ENCODE results near the gene INPP4A.

Gene INPP4A

DNA sequence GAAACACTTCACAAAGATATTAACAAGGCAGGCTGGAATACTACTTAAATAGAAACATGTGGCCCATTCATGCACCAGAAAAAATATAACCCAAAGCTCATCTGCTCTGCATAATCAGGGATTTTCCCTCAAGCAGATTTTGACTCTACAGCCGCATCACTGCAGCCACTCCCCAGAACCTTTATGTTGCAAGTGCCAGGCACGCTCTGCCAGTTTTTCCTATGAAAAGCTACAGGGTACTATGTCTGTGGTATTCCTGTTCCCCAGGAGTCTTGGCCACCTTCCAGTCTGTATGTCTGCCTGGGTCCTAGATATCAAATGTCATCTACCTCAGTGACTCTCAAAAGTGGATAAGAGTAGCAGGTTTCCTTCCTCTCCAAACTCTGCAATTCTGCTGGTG lies 159.9 kb downstream of the INPP4A start:
- DNase-seq: no peak

DNA sequence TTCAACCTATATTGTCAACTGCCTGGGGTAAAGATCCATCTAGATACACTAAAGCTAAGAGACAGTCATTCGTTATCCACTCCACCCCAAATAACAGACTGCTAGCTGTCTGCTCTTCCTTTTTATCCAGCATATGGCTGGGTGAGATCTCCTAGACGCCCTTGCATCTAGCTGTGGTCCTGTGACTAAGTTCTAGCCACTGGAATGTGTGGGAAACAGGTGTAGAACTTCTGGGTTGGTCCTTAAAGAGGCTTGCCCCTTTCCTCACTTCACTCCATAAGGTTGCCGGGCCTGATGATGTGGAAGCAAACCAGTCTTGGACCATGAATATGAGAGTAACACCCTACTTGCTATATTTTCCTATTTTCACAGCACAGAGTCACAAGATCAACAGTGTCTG lies 160.4 kb downstream of the INPP4A start:
- no peak for DNase-seq

DNA sequence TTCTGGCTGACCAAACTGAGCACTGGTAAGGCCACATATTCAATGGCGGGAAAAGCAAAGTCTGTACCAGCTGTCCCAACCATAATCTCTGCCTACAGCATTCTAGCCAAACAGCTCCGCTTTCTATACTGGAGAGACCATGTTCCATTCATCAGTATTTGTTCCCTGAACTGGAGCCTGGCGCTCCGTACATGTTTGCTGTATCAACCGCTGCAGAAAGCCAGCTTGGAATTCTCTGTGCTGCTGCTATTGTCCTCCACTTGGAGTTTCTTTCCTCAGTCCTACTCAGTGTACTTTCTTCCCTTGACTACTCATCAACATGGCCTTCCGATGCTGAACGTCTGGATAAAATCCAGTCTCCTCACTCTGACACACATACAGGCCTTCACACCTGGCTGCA lies 161.8 kb downstream of the INPP4A start:
- DNase-seq: no peak

DNA sequence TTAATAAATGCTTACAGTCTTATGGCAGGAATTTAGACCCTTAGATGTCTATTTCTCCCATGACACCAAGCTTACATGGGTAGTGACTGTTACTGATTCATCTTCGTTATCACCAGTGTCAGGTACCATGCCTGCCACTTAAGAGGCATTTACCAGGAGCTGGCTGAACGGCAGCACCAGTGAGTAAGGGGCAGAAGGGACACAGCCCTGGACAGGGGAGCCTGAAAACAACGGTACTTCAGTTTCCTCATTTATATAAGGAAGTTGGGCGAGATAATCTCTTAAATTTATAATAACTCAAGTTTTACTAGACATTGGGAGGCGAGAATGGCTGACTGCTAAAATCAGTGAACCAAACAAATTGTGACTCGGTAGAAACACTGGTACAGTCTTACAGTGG lies 162.4 kb downstream of the INPP4A start:
- DNase-seq: no peak

DNA sequence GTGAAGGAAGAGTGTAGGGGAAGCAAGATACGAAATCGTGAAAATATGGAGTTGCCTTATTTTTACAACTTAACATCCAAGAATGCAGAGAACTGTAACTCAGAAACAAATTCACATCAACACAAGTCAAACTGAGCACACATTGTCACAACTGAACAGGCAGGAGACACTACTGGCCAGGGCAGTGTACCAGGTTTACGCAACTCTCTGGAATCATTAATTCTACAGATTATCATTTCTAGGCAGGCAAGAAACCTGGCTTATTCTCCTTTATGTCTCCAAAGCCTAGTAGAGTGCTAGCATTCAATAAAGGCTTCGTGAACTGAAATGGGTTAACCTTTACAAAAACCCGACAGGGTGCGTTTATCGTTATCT lies 163.1 kb downstream of the INPP4A start:
- no peak for DNase-seq

DNA sequence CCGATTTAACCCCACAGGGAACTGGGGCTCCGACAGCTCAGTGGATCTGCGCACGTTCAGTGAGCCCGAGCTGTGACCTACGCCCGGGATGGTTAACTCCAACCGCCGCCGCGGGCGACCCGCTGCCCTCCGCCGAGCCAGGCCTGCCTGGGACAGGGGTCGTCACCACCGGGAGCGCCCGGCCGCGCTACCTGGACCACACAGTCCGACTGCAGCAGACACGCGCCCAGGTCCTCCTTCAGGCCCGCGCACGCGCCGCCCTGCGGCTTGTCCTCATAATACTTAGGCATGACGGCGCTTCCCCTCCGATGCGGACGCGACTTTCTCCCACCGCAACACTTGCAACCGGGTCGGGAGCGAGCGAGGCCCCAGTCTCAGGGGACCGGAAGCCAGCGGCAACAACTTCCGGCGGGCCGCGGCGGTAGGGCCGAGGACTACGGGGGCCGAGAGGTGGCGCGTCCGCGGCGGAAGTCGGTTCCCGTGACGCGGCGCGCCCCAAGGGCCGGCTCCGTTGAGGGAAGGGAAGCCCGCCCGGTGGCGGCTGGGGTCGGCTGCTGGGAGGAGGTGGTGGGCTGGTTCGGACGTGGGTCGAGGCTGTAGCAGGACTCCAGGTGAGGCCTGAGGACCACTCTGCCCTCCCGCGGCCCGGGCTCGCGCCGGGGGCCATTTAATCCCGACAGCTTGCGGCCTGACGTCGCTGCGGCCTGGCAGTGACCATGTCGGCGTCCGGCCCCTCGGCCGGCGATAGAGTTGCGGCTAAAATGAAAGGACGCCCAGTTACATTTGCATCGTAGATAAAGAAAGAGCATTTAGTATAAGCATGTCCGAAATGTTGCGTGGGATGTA lies 163.7 kb downstream of the INPP4A start, which contains the start of the genes COA5 and UNC50:
COA5 (minus strand) TSS at position 397 of the 846 bp plus-strand sequence; CDS start at position 290, 107 bp downstream.
UNC50 (plus strand) TSS at position 474 of the 846 bp plus-strand sequence. CDS start 1,171 bp downstream, outside the sequence.
- DNase-seq: peak; percentile 88

DNA sequence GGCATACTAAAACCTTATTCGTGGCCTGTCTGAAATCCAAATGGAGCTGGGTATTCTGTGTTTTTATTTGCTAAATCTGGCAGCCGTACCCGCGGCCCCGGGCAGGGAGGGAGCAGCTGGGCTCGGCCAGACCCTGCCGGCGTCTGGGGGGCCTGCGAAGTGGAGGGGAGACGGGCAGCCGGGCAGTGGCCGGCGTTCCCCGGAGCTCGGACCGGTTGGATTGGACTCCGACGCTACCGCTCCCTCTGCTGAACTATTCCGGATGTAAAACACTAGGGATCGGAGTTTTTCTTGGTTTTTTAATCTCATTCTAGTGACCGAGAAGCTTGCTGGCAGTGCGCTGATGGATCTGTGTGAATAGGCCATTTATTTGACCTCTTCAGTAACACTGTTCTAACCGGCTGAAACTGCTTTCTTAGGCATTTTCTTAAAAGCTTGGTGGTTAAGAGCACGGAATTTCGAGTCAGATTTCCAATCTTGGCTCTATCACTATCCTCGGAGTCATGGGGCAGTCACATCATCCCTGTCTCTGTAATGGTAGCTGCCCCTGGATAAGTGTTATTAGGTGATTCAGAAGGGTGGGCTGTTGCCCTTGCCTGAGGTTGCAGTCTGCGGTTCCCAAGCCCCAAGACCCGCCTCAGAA lies 164.4 kb downstream of the INPP4A start:
- DNase-seq: no peak

DNA sequence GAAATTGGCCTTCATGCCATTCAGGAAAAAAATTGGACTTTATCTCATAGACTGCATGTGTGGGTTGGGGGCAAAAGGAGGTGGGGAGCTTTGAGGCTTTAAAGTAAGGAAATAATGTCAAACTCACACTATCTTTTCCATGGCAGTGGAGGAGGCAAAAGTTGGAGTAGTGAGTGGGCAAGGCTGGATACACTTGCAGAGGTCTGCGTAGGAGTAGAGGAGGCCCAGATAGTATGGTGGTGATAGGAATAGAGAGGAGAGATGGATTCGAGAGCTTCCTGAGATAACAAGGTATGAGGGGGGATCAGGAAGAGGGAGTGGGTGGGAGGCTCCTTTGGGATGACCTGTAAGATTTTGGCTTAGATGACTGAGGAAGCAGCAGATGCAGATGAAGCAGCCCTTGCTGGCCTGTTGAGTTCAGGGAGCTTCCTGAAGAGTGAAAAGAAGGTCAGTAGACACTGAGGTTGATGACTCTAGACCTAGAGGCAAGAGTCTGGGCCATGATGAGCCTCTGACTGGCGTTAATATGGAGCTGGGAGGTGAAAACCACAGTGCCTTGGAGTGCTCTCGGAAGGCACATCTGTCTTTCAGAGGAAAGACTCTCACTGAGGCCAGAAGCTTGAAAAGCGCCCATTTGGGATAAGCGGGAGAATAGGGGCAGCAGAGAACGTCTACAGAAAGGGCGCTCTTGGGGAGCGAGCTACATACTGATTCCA lies 169.5 kb downstream of the INPP4A start:
- no peak for DNase-seq

DNA sequence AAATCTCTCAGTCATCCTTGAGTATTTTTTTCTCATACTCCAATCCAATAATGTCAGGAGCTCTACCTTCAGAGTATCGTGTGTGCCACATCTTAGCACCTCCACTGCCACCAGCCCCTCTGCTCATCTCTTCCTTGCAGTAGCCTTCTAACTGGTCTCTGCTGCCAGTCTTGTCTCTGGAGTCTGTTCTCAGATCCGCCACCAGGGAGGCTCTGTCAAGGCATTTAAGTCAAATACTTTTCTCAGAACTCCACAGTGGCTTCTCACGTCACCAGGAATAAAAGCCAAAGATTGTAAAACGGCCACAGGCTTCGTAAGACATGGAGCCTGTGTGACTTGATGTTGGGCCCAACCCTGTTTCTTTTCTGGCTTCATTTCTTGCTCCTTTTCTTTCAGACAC lies 170.8 kb downstream of the INPP4A start:
- DNase-seq: no peak

DNA sequence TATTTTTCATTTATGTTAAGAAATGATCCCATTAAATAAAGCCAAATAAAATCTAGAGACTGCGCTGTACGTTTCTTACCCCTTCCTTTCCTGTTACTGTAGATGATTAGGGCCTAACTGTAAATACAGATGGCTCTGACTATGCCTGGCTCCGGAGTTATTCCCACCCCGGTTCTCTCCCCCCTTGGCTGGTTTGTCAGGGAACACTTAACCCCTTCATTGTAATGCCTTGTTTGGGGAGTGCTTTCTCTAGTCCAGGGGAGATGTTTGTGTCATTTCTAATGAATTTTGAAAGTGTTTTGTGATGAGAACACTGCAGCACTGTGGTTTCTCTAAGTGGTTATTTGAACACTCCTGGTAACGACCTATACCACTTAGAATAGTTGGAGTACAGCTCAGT lies 172.5 kb downstream of the INPP4A start:
- DNase-seq: no peak

DNA sequence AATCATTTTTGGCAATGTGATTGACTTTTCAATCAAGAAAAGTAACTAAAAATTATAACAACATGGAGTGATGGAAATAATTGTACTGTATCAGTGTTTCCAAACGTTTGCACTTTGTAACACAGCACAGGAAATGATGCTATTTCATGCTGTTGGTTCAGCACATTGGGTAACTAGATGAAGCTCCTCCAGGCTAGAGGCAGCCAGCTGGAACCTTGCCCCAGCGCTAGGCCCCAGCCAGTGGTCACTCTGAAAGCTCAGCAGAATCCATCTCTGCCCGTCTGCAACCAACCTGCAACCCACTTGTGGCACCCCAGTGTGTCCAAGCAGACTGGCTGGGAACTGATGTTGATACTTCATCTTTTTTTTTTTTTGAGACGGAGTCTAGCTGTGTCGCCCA lies 179.0 kb downstream of the INPP4A start:
- DNase-seq: no peak

DNA sequence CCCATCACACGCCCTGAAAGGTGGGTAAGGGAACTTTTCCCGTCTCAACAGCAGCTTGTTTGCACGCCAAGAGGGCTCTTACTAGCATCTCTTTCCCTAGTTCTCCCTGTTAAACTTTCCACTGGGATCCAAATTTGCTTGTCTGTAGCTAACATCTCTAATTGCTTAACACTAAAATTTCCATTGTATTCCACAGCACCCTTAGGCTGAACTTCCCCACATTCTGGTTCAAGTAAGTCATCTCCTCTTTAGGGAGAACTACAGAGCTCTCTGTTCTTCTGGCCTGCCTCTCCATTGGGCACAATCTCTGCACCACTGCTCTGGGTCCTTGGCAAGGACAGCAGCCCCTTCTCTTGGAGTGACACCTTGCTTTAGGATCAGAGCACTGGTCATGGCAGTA lies 187.7 kb downstream of the INPP4A start:
- DNase-seq: no peak

DNA sequence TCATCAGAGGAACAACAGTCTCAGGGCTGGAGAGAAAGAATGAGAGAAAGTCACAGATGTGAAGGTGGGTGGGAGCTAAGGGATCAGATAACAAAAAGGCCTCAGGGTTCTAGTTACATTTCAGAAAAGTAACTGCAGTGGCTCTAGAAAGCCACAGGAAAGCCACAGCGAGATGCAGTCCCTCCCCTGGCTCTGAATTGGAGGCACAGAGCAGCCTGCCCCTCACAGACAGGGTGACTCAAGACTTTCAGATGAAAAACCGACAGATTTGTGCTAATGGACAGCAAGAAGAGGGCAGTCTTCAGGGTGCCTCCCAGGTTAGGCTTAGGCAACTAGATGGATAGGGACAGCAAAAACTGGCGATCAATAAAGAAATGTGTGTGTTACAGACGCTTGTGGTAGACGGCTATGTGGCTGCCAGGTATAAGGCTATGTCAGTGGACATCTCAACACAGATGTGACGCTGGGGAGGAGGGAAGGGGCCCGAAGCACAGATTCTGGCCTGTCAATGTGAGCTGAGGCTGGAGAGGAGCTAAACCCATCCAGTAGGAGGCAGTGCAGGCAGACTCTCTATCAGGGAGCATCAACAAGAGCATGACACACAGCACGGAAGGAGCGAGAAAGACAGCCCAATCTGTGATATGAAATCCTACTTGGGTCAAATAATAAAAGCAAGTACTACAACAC lies 189.9 kb downstream of the INPP4A start:
- no peak for DNase-seq

DNA sequence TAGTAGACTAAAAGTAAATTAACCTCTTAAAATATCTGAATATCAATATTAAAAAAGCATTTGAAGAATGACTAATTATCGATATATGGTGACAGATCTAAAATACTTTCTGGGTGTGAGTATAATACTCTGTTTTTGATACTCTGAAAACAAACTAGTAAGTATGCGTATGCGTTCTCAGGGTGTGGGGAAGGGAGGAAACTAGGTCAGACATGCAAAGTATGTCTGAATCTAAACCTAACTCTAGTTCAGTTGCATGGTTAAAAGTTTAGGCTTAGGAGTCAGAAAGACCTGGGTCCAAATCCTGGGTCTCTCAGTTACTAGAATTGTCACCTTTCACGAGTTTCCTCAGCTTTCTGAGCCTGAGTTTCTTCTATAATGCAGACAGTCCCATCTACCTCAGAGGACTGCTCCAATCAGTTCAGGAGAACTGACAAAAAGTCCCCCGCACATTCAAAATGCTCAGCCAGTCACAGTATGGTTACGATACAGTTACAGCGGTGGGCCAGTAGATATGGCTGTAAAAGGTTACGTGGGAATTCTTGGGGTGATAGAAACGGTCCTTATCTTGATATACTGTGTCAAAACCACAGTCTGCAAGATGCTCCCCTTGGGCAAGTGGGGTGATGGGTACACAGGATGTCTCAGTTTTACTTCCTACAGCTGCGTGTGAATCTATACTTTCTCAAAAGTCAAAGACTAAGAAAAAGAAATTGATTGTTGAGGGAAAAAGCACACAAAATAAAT lies 192.9 kb downstream of the INPP4A start:
- no peak for DNase-seq

DNA sequence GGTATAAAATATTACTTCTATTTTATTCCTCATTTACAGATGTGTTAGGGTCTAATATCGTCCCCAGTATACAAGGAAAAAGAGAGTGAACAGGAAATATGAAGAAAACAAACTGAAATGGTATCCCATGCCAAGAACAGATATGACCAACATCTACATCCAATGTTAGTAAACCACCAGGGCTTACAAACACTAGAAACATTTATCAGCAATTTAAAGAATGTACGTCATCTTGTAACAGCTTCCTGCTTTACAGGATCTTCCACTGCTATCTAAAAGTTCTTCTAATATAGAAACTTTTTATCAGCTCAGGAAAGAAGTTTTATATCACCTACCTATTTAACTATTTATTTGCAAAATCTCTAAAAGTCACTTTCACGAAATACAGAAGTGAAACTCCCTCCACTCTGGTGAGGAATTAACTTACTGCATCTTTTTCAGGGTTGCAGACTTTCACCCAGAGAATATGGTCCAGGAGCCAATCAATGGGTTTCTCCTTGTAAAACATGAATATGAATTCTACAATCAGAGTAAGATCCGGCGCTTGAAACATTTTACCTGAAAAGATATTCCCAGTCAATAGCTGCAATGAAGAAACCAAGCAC lies 198.9 kb downstream of the INPP4A start:
- DNase-seq: no peak

Measured in NCI-H774 (cell line).